ENCODE results near the gene LTV1.
A peak's percentile ranks its signal among the peaks of the same experiment; 100 is the strongest.
"Not testable (repeated sequence)": the region's sequence is repeated elsewhere in the genome, so short reads cannot be mapped to it uniquely, and the experiment has no call there.

The LTV1 gene

GRCh38 chr6:143842902-143843676, at the start of gene LTV1:
LTV1 (plus strand) TSS chr6:143843338; CDS start chr6:143843478, 140 bp downstream.
- no peaks in the 10 kb centered on the region for H3K9me3 Mint-ChIP-seq
- H3K4me1 Mint-ChIP-seq (ENCODE audit: low read depth): peaks cover 16% of the 10 kb centered on the region
- H3K36me3 Mint-ChIP-seq (ENCODE audit: low read depth): peaks cover 40% of the 10 kb centered on the region
- peak within 1 kb of the TSS; percentile 91 for H3K4me3 Mint-ChIP-seq
- no peaks in the 10 kb centered on the region for H3K27me3 Mint-ChIP-seq
- peak within 1 kb of the TSS; percentile 95 for H3K27ac Mint-ChIP-seq
- intact Hi-C loops (cut with micrococcal nuclease): loop anchor here (1.0 to 10.0 kb wide), 5 partner anchors 166 to 332 kb away; partner anchors contain the start of genes FUCA2, PHACTR2 and SF3B5

- peaks cover 91% of the 10 kb centered on the region for H3K36me3 Mint-ChIP-seq (ENCODE audit: low read depth)
- intact Hi-C loops (cut with micrococcal nuclease); H3K4me1 Mint-ChIP-seq (ENCODE audit: low read depth); H3K27ac Mint-ChIP-seq; H3K4me3 Mint-ChIP-seq; H3K27me3 Mint-ChIP-seq: not testable (repeated sequence)
- H3K9me3 Mint-ChIP-seq: peaks cover 36% of the 10 kb centered on the region
Observed at GRCh38 chr6:143796551-143796950, 46.6 kb upstream of the LTV1 start.

- H3K27me3 Mint-ChIP-seq; intact Hi-C loops (cut with micrococcal nuclease); H3K27ac Mint-ChIP-seq; H3K4me1 Mint-ChIP-seq (ENCODE audit: low read depth); H3K4me3 Mint-ChIP-seq: not testable (repeated sequence)
- H3K36me3 Mint-ChIP-seq (ENCODE audit: low read depth): peaks cover 89% of the 10 kb centered on the region
- peaks cover 28% of the 10 kb centered on the region for H3K9me3 Mint-ChIP-seq
Observed at GRCh38 chr6:143798487-143798886, 44.7 kb upstream of the LTV1 start.

- Mint-ChIP-seq H3K27ac (no peak overlapping the region), H3K4me3 (no peak overlapping the region), H3K36me3 (ENCODE audit: low read depth) (peaks cover 65% of the 10 kb centered on the region), H3K4me1 (ENCODE audit: low read depth) (peaks cover 37% of the 10 kb centered on the region), H3K27me3 (no peaks in the 10 kb centered on the region), H3K9me3 (peaks cover 20% of the 10 kb centered on the region)
- intact Hi-C loops (cut with micrococcal nuclease): no loop called here
Observed at GRCh38 chr6:143802833-143803565, 40.1 kb upstream of the LTV1 start.

- Mint-ChIP-seq H3K4me1 (ENCODE audit: low read depth) (peaks cover 38% of the 10 kb centered on the region), H3K36me3 (ENCODE audit: low read depth) (peaks cover 62% of the 10 kb centered on the region), H3K9me3 (peaks cover 10% of the 10 kb centered on the region), H3K4me3 (no peak overlapping the region), H3K27ac (peak overlapping the region; percentile 30), H3K27me3 (no peaks in the 10 kb centered on the region)
- intact Hi-C loops (cut with micrococcal nuclease): no loop called here
Observed at GRCh38 chr6:143803769-143804568, 39.2 kb upstream of the LTV1 start.

GRCh38 chr6:143804835-143805239, 38.3 kb upstream of the LTV1 start:
- H3K4me3 Mint-ChIP-seq: no peak overlapping the region
- H3K36me3 Mint-ChIP-seq (ENCODE audit: low read depth): peaks cover 60% of the 10 kb centered on the region
- peak overlapping the region; percentile 69 for H3K27ac Mint-ChIP-seq
- peaks cover 2% of the 10 kb centered on the region for H3K9me3 Mint-ChIP-seq
- intact Hi-C loops (cut with micrococcal nuclease): no loop called here
- peaks cover 38% of the 10 kb centered on the region for H3K4me1 Mint-ChIP-seq (ENCODE audit: low read depth)
- no peaks in the 10 kb centered on the region for H3K27me3 Mint-ChIP-seq

GRCh38 chr6:143806282-143807102, 36.6 kb upstream of the LTV1 start:
- Mint-ChIP-seq H3K4me3 (no peak overlapping the region), H3K9me3 (no peaks in the 10 kb centered on the region), H3K36me3 (ENCODE audit: low read depth) (peaks cover 48% of the 10 kb centered on the region), H3K27ac (no peak overlapping the region), H3K27me3 (no peaks in the 10 kb centered on the region), H3K4me1 (ENCODE audit: low read depth) (peaks cover 38% of the 10 kb centered on the region)
- intact Hi-C loops (cut with micrococcal nuclease): no loop called here

GRCh38 chr6:143807103-143807772, 35.9 kb upstream of the LTV1 start:
- H3K27me3 Mint-ChIP-seq: no peaks in the 10 kb centered on the region
- H3K27ac Mint-ChIP-seq: peak overlapping the region; percentile 30
- H3K4me1 Mint-ChIP-seq (ENCODE audit: low read depth): peaks cover 38% of the 10 kb centered on the region
- H3K36me3 Mint-ChIP-seq (ENCODE audit: low read depth): peaks cover 47% of the 10 kb centered on the region
- H3K9me3 Mint-ChIP-seq: no peaks in the 10 kb centered on the region
- no peak overlapping the region for H3K4me3 Mint-ChIP-seq
- intact Hi-C loops (cut with micrococcal nuclease): no loop called here

- H3K27ac Mint-ChIP-seq: no peak overlapping the region
- H3K9me3 Mint-ChIP-seq: no peaks in the 10 kb centered on the region
- H3K36me3 Mint-ChIP-seq (ENCODE audit: low read depth): peaks cover 49% of the 10 kb centered on the region
- H3K4me1 Mint-ChIP-seq (ENCODE audit: low read depth): peaks cover 20% of the 10 kb centered on the region
- intact Hi-C loops (cut with micrococcal nuclease): no loop called here
- no peaks in the 10 kb centered on the region for H3K27me3 Mint-ChIP-seq
- no peak overlapping the region for H3K4me3 Mint-ChIP-seq
Observed at GRCh38 chr6:143810745-143811144, 32.4 kb upstream of the LTV1 start.

GRCh38 chr6:143811501-143812157, 31.5 kb upstream of the LTV1 start:
- intact Hi-C loops (cut with micrococcal nuclease): no loop called here
- no peak overlapping the region for H3K27ac Mint-ChIP-seq

GRCh38 chr6:143817621-143818020, 25.5 kb upstream of the LTV1 start:
- H3K4me3 Mint-ChIP-seq: no peak overlapping the region
- H3K9me3 Mint-ChIP-seq: no peaks in the 10 kb centered on the region
- intact Hi-C loops (cut with micrococcal nuclease): no loop called here
- H3K27me3 Mint-ChIP-seq: no peaks in the 10 kb centered on the region
- H3K4me1 Mint-ChIP-seq (ENCODE audit: low read depth): no peaks in the 10 kb centered on the region
- no peak overlapping the region for H3K27ac Mint-ChIP-seq
- H3K36me3 Mint-ChIP-seq (ENCODE audit: low read depth): peaks cover 53% of the 10 kb centered on the region

More at GRCh38 chr6:143811501-143812157, 31.5 kb upstream of the LTV1 start:
- Mint-ChIP-seq H3K4me3 (no peak overlapping the region), H3K4me1 (ENCODE audit: low read depth) (peaks cover 15% of the 10 kb centered on the region), H3K36me3 (ENCODE audit: low read depth) (peaks cover 53% of the 10 kb centered on the region), H3K27me3 (no peaks in the 10 kb centered on the region), H3K9me3 (no peaks in the 10 kb centered on the region)

- H3K27me3 Mint-ChIP-seq: no peaks in the 10 kb centered on the region
- intact Hi-C loops (cut with micrococcal nuclease): no loop called here
- no peak overlapping the region for H3K27ac Mint-ChIP-seq
- H3K4me3 Mint-ChIP-seq: no peak overlapping the region
- H3K36me3 Mint-ChIP-seq (ENCODE audit: low read depth): peaks cover 65% of the 10 kb centered on the region
- no peaks in the 10 kb centered on the region for H3K9me3 Mint-ChIP-seq
- no peaks in the 10 kb centered on the region for H3K4me1 Mint-ChIP-seq (ENCODE audit: low read depth)
Observed at GRCh38 chr6:143821359-143821758, 21.8 kb upstream of the LTV1 start.

Measured in dendritic cell treated with granulocyte-macrophage colony-stimulating factor and Interleukin-4, amounts not matched to agents 40 ng/mL and 50 ng/mL, for 4 days (primary cell).